B cell (primary cell): ENCODE measurements around the gene FOXO4. TPM values are rescaled to one million over a fixed set of nuclear protein-coding genes. Genes with fewer than 3 reads are reported as not detected.

ENCODE experiments used
- ATAC-seq: fragments of 200-7000 bp; cut with Tn5 transposase; one replicate; pipeline ENCODE4 v1.10.0; 2021; ENCODE audit warnings: low read depth, mild to moderate bottlenecking, moderate number of reproducible peaks, moderate library complexity
- CTCF ChIA-PET: fragments of 350-600 bp; sonication (Branson Sonifier 250); formaldehyde crosslinking; loops from one replicate; lab custom pipeline; 2021; ENCODE audit warnings: antibody characterized with exemption, inconsistent platforms; lab: Charles Lee
- POLR2A ChIA-PET: fragments of 350-600 bp; sonication (Branson Sonifier 250); formaldehyde crosslinking; loops from one replicate; lab custom pipeline; 2021; ENCODE audit warnings: antibody characterized with exemption; lab: Charles Lee
- DNase-seq: peaks from one replicate; pipeline ENCODE4 v3.0.0; 2013
- H2AFZ ChIP-seq: 2 replicates; pipeline ENCODE4 v1.6.1; 2012; ENCODE audit warnings: mild to moderate bottlenecking, low read depth, low read length; ENCODE audit not compliant: insufficient read depth, poor library complexity, severe bottlenecking
- H3K27ac ChIP-seq, 2 donors: 1 replicate in 1 of 2; 2 replicates in 1 of 2; pipeline ENCODE4 v1.5.1; 2012 to 2013; ENCODE audit warnings: low read length in 2 of 2, mild to moderate bottlenecking in 2 of 2, moderate library complexity in 1 of 2
- H3K27me3 ChIP-seq, 4 experiments: fragments of 200-600 bp in 1 of 4; sonication (generic) in 1 of 4; replicated peaks in 1 of 4; 1 replicate in 2 of 4; 2 replicates in 2 of 4; pipeline versions ENCODE4 v1.6.1 to v1.7.0; 2013 to 2016; ENCODE audit warnings: low read length in 3 of 4, mild to moderate bottlenecking in 2 of 4, mixed read lengths in 1 of 4, moderate library complexity in 1 of 4; ENCODE audit not compliant: insufficient read depth in 4 of 4, control insufficient read depth in 3 of 4; ENCODE audit errors: control extremely low read depth in 1 of 4
- H3K36me3 ChIP-seq, 2 experiments: replicated peaks in 1 of 2; 1 replicate in 1 of 2; 2 replicates in 1 of 2; pipeline versions ENCODE4 v1.6.1 to v1.7.1; 2013; ENCODE audit warnings: low read length in 1 of 2; ENCODE audit not compliant: insufficient read depth in 2 of 2, control insufficient read depth in 1 of 2; ENCODE audit errors: control extremely low read depth in 1 of 2, extremely low read depth in 1 of 2
- H3K4me1 ChIP-seq, 2 donors: fragments of 200-600 bp in 1 of 2; sonication (generic) in 1 of 2; 1 replicate in 1 of 2; 2 replicates in 1 of 2; pipeline versions ENCODE4 v1.5.1 to v1.6.1; 2013 to 2017; ENCODE audit warnings: low read length in 2 of 2; ENCODE audit not compliant: control insufficient read depth in 2 of 2, insufficient read depth in 2 of 2
- H3K4me2 ChIP-seq: replicated peaks from 2 replicates; pipeline ENCODE3; 2012; ENCODE audit warnings: mild to moderate bottlenecking, low read depth, low read length; ENCODE audit not compliant: poor library complexity, severe bottlenecking
- H3K4me3 ChIP-seq, 5 experiments: fragments of 200-600 bp in 1 of 5; sonication (generic) in 1 of 5; 1 replicate in 3 of 5; 2 replicates in 2 of 5; pipeline versions ENCODE4 v1.5.1 to v1.7.0; 2011 to 2016; ENCODE audit warnings: low read length in 4 of 5, mild to moderate bottlenecking in 4 of 5, low read depth in 2 of 5, control low read depth in 1 of 5, moderate library complexity in 1 of 5; ENCODE audit not compliant: insufficient read depth in 1 of 5; ENCODE audit errors: control extremely low read depth in 1 of 5, extremely low read depth in 1 of 5
- H3K79me2 ChIP-seq: fragments of 200-600 bp; sonication (generic); one replicate; pipeline ENCODE4 v1.6.0; 2016; ENCODE audit warnings: low read length; ENCODE audit not compliant: control insufficient read depth, insufficient read depth
- H3K9ac ChIP-seq: fragments of 200-600 bp; sonication (generic); 2 replicates; pipeline ENCODE4 v1.6.1; 2017; ENCODE audit warnings: mild to moderate bottlenecking, low read length, moderate library complexity
- H3K9me3 ChIP-seq, 3 donors: one replicate each; pipeline versions ENCODE4 v1.6.1 to v1.7.1; 2013; ENCODE audit warnings: low read length in 2 of 3; ENCODE audit not compliant: control insufficient read depth in 2 of 3, insufficient read depth in 1 of 3; ENCODE audit errors: control extremely low read depth in 1 of 3
- H4K20me1 ChIP-seq: 2 replicates; pipeline ENCODE4 v1.6.0; 2012; ENCODE audit warnings: mild to moderate bottlenecking, low read length; ENCODE audit not compliant: insufficient read depth, control insufficient read depth, poor library complexity, severe bottlenecking
- H3K27ac Mint-ChIP-seq: one replicate; pipeline ENCODE4 v1.8.0; 2021; ENCODE audit warnings: mixed read lengths
- H3K27me3 Mint-ChIP-seq: one replicate; pipeline ENCODE4 v1.8.0; 2021; ENCODE audit warnings: mixed read lengths
- H3K4me1 Mint-ChIP-seq: one replicate; pipeline ENCODE4 v1.8.0; 2021; ENCODE audit warnings: mixed read lengths
- H3K4me3 Mint-ChIP-seq: one replicate; pipeline ENCODE4 v1.8.0; 2021; ENCODE audit warnings: mixed read lengths
- H3K9me3 Mint-ChIP-seq: one replicate; pipeline ENCODE4 v1.8.0; 2022; ENCODE audit warnings: mixed read lengths; ENCODE audit not compliant: insufficient read depth
- CTCF ChIP-seq: fragments of 200-600 bp; IDR thresholded peaks from one replicate; pipeline ENCODE4 v1.8.0; 2022; ENCODE audit warnings: antibody characterized with exemption, mild to moderate bottlenecking
- EZH2 ChIP-seq: IDR thresholded peaks from 2 replicates; pipeline ENCODE4 v1.6.1; 2012; ENCODE audit warnings: borderline replicate concordance, low read depth, mild to moderate bottlenecking, moderate library complexity, low read length; ENCODE audit not compliant: insufficient read depth, poor library complexity, severe bottlenecking
- WGBS: methylation state at CpG from one replicate; pipeline ENCODE4 v1.1.5; 2013; ENCODE audit warnings: missing lambda C conversion rate; ENCODE audit not compliant: insufficient coverage; 5-methylcytosine and 5-hydroxymethylcytosine counted together
- intact Hi-C: fragments of 100-400 bp; cut with micrococcal nuclease; formaldehyde crosslinking; loops from one replicate; pipeline ENCODE4 v1.10.0; 2022
- polyA plus RNA-seq: library from polyadenylated mRNA; depleted of rRNA; stranded (reverse); fragments of >200 nt; gene quantifications from 2 replicates; pipeline ENCODE4 v1.2.3, GENCODE V29; 2012
- total RNA-seq, 2 donors: library from RNA; stranded (reverse); fragments of 120-200 nt in 1 of 2; gene quantifications; 1 replicate in 1 of 2; 2 replicates in 1 of 2; pipeline versions ENCODE4 v1.2.3 to v1.2.4, GENCODE V29; 2013 to 2022

The FOXO4 gene
- total and polyA plus RNA-seq, 2 donors (not counting 1 experiment from before 2014, with no cell fraction given): 13.4 to 41.4 TPM

- Mint-ChIP-seq H3K4me3 (peak overlapping the region; percentile 98), H3K27me3 (no peaks in the 10 kb centered on the region), H3K4me1 (peaks cover 31% of the 10 kb centered on the region), H3K27ac (no peak overlapping the region), H3K9me3 (no peaks in the 10 kb centered on the region)
- peaks cover 13 to 28% of the 10 kb centered on the region in 2 donors for H3K4me1 ChIP-seq
- no peaks in the 10 kb centered on the region for H3K9me3 ChIP-seq
- intact Hi-C loops: loop anchor here (10.0 kb wide), 1 partner anchor 158 kb away; the partner anchor contains the start of gene ZMYM3
- peak overlapping the region in 4 of 5 experiments; percentile 49 to 73 (median 60) for H3K4me3 ChIP-seq
- WGBS: 0% methylated on average over 4 of the region's 9 CpGs
- H3K79me2 ChIP-seq: peaks cover 13% of the 10 kb centered on the region
- H3K27me3 ChIP-seq: no peaks in the 10 kb centered on the region
- no peak for TF ChIP-seq CTCF
- TF ChIP-seq EZH2: no peak
- ChIA-PET POLR2A (no interaction called here), CTCF (interaction anchor here (1.0 to 2.8 kb wide), 2 partner anchors 15 to 33 kb away, joined by 5 to 33 read pairs; partner anchors contain the start of gene IL2RG)
- ATAC-seq (no peak), DNase-seq (no peak)
- H3K4me2 ChIP-seq: peak overlapping the region; percentile 74
- peak overlapping the region; percentile 57 for H3K9ac ChIP-seq
- peak overlapping the region; percentile 88 for H2AFZ ChIP-seq
- H4K20me1 ChIP-seq: no peaks in the 10 kb centered on the region
- no peaks in the 10 kb centered on the region for H3K36me3 ChIP-seq
- H3K27ac ChIP-seq: no peak overlapping the region
These were observed 1.0 kb downstream of the FOXO4 start for GRCh38 chrX:71096760-71097032.

GRCh38 chrX:71098302-71098701, 2.7 kb downstream of the FOXO4 start:
- DNase-seq (peak; percentile 81), ATAC-seq (peak; percentile 43)
- Histone ChIP-seq H3K4me3 (no peak overlapping the region), H3K4me2 (no peak overlapping the region), H3K4me1 (peaks cover 20 to 35% of the 10 kb centered on the region in 2 donors), H4K20me1 (no peaks in the 10 kb centered on the region), H3K79me2 (peaks cover 13% of the 10 kb centered on the region), H3K9ac (no peak overlapping the region), H3K9me3 (no peaks in the 10 kb centered on the region), H3K27ac (no peak overlapping the region), H3K27me3 (no peaks in the 10 kb centered on the region), H2AFZ (no peak overlapping the region), H3K36me3 (no peaks in the 10 kb centered on the region)
- CTCF ChIA-PET: interaction anchor here (1.0 to 2.8 kb wide), 5 partner anchors 20 to 83 kb away, joined by 3 to 33 read pairs (median 7); partner anchors contain the start of gene MED12
- intact Hi-C loops: loop anchor here (1.0 to 10.0 kb wide), 5 partner anchors 13 to 156 kb away; partner anchors contain the start of genes IL2RG and ZMYM3
- H3K4me3 Mint-ChIP-seq: no peak overlapping the region
- H3K27me3 Mint-ChIP-seq: no peaks in the 10 kb centered on the region
- peak overlapping the region; percentile 59 for H3K27ac Mint-ChIP-seq
- no peaks in the 10 kb centered on the region for H3K9me3 Mint-ChIP-seq
- POLR2A ChIA-PET: interaction anchor here (0.8 kb wide), 1 partner anchor 13 kb away, joined by 3 read pairs; no protein-coding TSS in a partner anchor
- no CpG with 5 or more reads among the region's 2 CpGs for WGBS
- peaks cover 39% of the 10 kb centered on the region for H3K4me1 Mint-ChIP-seq
- TF ChIP-seq CTCF (peak; percentile 67), EZH2 (no peak)
